MM.1S (cell line): ENCODE results near the gene FLRT2.

ENCODE experiments used
- DNase-seq: peaks from one replicate; pipeline ENCODE4 v3.0.0-alpha.2; 2015
- H2AFZ ChIP-seq: fragments of 300-600 bp; sonication (generic); 2 replicates; pipeline ENCODE4 v1.6.0; 2016; ENCODE audit warnings: antibody characterized with exemption, low read length
- H3F3A ChIP-seq: fragments of 300-600 bp; sonication (generic); 2 replicates; pipeline ENCODE4 v1.6.1; 2016; ENCODE audit warnings: mild to moderate bottlenecking, antibody characterized with exemption, low read length, moderate library complexity, mixed read lengths; ENCODE audit not compliant: insufficient read depth
- H3K27ac ChIP-seq: fragments of 300-600 bp; sonication (generic); 2 replicates; pipeline ENCODE4 v1.5.1; 2016; ENCODE audit warnings: mild to moderate bottlenecking, low read length
- H3K27me3 ChIP-seq: fragments of 300-600 bp; sonication (generic); replicated peaks from 2 replicates; pipeline ENCODE4 v1.6.0; 2016; ENCODE audit warnings: low read length; ENCODE audit not compliant: insufficient read depth
- H3K36me3 ChIP-seq: fragments of 300-600 bp; sonication (generic); replicated peaks from 2 replicates; pipeline ENCODE4 v1.6.1; 2016; ENCODE audit warnings: mild to moderate bottlenecking, low read length, mixed read lengths; ENCODE audit not compliant: insufficient read depth
- H3K4me1 ChIP-seq: fragments of 300-600 bp; sonication (generic); 2 replicates; pipeline ENCODE4 v1.6.1; 2016; ENCODE audit warnings: low read length, mixed read lengths
- H3K4me2 ChIP-seq: fragments of 300-600 bp; sonication (generic); 2 replicates; pipeline ENCODE4 v1.6.0; 2016; ENCODE audit warnings: low read depth, low read length
- H3K4me3 ChIP-seq: fragments of 300-600 bp; sonication (generic); 2 replicates; pipeline ENCODE4 v1.5.1; 2016; ENCODE audit warnings: low read length, mixed read lengths
- H3K79me2 ChIP-seq: fragments of 300-600 bp; sonication (generic); 2 replicates; pipeline ENCODE4 v1.6.1; 2016; ENCODE audit warnings: mixed run types, low read length, mixed read lengths
- H3K9ac ChIP-seq: fragments of 300-600 bp; sonication (generic); 2 replicates; pipeline ENCODE4 v1.6.1; 2016; ENCODE audit warnings: low read length, mixed read lengths
- H3K9me2 ChIP-seq: fragments of 300-600 bp; sonication (generic); replicated peaks from 2 replicates; pipeline ENCODE4 v1.6.1; 2016; ENCODE audit warnings: mild to moderate bottlenecking, low read length, mixed read lengths; ENCODE audit not compliant: insufficient read depth
- H3K9me3 ChIP-seq: fragments of 300-600 bp; sonication (generic); replicated peaks from 2 replicates; pipeline ENCODE4 v1.6.1; 2016; ENCODE audit warnings: mild to moderate bottlenecking, low read length, mixed read lengths; ENCODE audit not compliant: insufficient read depth
- H4K20me1 ChIP-seq: fragments of 300-600 bp; sonication (generic); 2 replicates; pipeline ENCODE4 v1.6.1; 2016; ENCODE audit warnings: mild to moderate bottlenecking, low read length, moderate library complexity, mixed read lengths; ENCODE audit not compliant: insufficient read depth
- EZH2 ChIP-seq: fragments of 300-600 bp; sonication (generic); optimal IDR thresholded peaks from 2 replicates; pipeline ENCODE3; 2017; ENCODE audit warnings: low read depth, mild to moderate bottlenecking, antibody characterized with exemption, low read length, mixed read lengths
- EZH2phosphoT487 ChIP-seq: fragments of 300-600 bp; sonication (generic); IDR thresholded peaks from 2 replicates; pipeline ENCODE4 v1.6.1; 2018; ENCODE audit warnings: antibody characterized with exemption, low read length
- TF ChIP-seq, protein P1 (sequence below): fragments of 300-600 bp; sonication (generic); IDR thresholded peaks from 2 replicates; pipeline ENCODE4 v1.5.1; 2016; ENCODE audit warnings: antibody characterized with exemption, low read length, mixed read lengths

The FLRT2 gene

DNA sequence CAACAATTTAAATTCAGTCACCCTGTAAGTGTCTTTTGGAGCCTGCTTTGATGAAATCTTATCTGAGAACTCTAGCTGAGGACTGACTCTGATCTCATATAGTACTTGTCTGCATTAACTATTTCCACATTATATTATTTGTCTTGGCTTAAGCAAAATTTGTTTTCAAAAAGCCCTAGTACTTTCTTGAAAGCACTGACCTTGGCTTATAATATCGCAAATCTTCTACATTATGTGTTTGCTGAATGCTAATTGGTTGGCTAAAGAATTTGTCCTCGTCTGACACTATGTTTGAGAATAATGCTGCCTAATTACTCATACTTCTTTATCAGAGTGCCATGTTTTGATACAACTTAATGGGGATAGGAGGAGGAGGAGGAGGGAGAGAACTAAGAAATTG lies 46.9 kb upstream of the FLRT2 start:
- DNase-seq, result no peak
- no peak for TF ChIP-seq EZH2phosphoT487
- no peak for TF ChIP-seq EZH2
- TF ChIP-seq, protein P1, sequence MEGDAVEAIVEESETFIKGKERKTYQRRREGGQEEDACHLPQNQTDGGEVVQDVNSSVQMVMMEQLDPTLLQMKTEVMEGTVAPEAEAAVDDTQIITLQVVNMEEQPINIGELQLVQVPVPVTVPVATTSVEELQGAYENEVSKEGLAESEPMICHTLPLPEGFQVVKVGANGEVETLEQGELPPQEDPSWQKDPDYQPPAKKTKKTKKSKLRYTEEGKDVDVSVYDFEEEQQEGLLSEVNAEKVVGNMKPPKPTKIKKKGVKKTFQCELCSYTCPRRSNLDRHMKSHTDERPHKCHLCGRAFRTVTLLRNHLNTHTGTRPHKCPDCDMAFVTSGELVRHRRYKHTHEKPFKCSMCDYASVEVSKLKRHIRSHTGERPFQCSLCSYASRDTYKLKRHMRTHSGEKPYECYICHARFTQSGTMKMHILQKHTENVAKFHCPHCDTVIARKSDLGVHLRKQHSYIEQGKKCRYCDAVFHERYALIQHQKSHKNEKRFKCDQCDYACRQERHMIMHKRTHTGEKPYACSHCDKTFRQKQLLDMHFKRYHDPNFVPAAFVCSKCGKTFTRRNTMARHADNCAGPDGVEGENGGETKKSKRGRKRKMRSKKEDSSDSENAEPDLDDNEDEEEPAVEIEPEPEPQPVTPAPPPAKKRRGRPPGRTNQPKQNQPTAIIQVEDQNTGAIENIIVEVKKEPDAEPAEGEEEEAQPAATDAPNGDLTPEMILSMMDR, result no peak

DNA sequence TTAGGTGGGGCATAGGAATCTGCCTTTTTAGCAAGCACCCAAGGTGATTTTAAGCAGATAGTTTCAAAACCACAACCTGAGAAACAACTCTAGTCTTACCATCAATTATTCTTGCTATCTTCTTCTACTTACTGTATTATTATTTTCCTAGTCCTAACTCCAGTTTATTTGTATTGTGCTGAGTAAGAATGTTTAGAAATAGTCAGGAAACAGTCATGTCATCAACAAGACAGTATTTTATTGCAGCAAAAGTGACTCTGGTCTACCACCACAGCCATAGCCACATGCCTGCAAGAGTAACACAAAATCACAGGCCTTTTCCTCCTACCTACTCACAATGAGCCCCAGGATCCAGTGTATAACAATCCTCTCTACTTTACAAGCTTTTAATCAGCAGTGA lies 46.3 kb upstream of the FLRT2 start:
- TF ChIP-seq, protein P1, result no peak
- TF ChIP-seq EZH2 (no peak), EZH2phosphoT487 (no peak)
- H3K79me2 ChIP-seq, result no peaks in the 10 kb centered on the region
- no peak overlapping the region for H3K27ac ChIP-seq
- H3K4me2 ChIP-seq, result no peak overlapping the region
- H4K20me1 ChIP-seq, result no peaks in the 10 kb centered on the region
- no peaks in the 10 kb centered on the region for H3K4me1 ChIP-seq
- no peaks in the 10 kb centered on the region for H3K9me2 ChIP-seq
- no peaks in the 10 kb centered on the region for H3F3A ChIP-seq
- no peaks in the 10 kb centered on the region for H3K36me3 ChIP-seq
- no peaks in the 10 kb centered on the region for H3K9me3 ChIP-seq
- DNase-seq, result no peak
- H2AFZ ChIP-seq, result no peak overlapping the region
- no peak overlapping the region for H3K9ac ChIP-seq
- no peaks in the 10 kb centered on the region for H3K27me3 ChIP-seq
- H3K4me3 ChIP-seq, result no peak overlapping the region

More for the DNA sequence above, 46.9 kb upstream of the FLRT2 start:
- Histone ChIP-seq H3K9me3 (no peaks in the 10 kb centered on the region), H3K27ac (no peak overlapping the region), H3K4me2 (no peak overlapping the region), H3K27me3 (no peaks in the 10 kb centered on the region), H3K36me3 (no peaks in the 10 kb centered on the region), H3K4me1 (no peaks in the 10 kb centered on the region), H2AFZ (no peak overlapping the region), H3F3A (no peaks in the 10 kb centered on the region), H4K20me1 (no peaks in the 10 kb centered on the region), H3K4me3 (no peak overlapping the region), H3K9me2 (no peaks in the 10 kb centered on the region), H3K79me2 (no peaks in the 10 kb centered on the region), H3K9ac (no peak overlapping the region)

GRCh38 chr14:85487215-85487614 lies 42.7 kb upstream of the FLRT2 start:
- H3K9me2 ChIP-seq, result no peaks in the 10 kb centered on the region
- no peaks in the 10 kb centered on the region for H4K20me1 ChIP-seq
- H3K27me3 ChIP-seq, result no peaks in the 10 kb centered on the region
- no peak for TF ChIP-seq EZH2phosphoT487
- no peak for TF ChIP-seq EZH2
- TF ChIP-seq, protein P1, result no peak
- no peak for DNase-seq
- H3K4me2 ChIP-seq, result no peak overlapping the region
- no peaks in the 10 kb centered on the region for H3K36me3 ChIP-seq
- no peaks in the 10 kb centered on the region for H3K9me3 ChIP-seq
- no peak overlapping the region for H2AFZ ChIP-seq
- H3F3A ChIP-seq, result no peaks in the 10 kb centered on the region
- H3K4me3 ChIP-seq, result no peak overlapping the region
- H3K9ac ChIP-seq, result no peak overlapping the region
- no peak overlapping the region for H3K27ac ChIP-seq
- no peaks in the 10 kb centered on the region for H3K4me1 ChIP-seq
- H3K79me2 ChIP-seq, result no peaks in the 10 kb centered on the region
